Common myeloid progenitor, CD34-positive (primary cell): ENCODE measurements around the gene INSIG1.

Experiments used
- CTCF ChIA-PET: fragments of 350-600 bp; sonication (Branson Sonifier 250); formaldehyde crosslinking; loops from one replicate; lab custom pipeline; 2021; ENCODE audit warnings: antibody characterized with exemption; lab: Charles Lee
- POLR2A ChIA-PET: fragments of 350-600 bp; sonication (Branson Sonifier 250); formaldehyde crosslinking; loops from one replicate; lab custom pipeline; 2021; ENCODE audit warnings: antibody characterized with exemption; lab: Charles Lee
- DNase-seq, 3 donors: peaks; one replicate each; pipeline versions ENCODE4 v3.0.0 to v3.0.0-alpha.2; 2013
- H3K27ac ChIP-seq, 2 experiments: 1 replicate in 1 of 2; 2 replicates in 1 of 2; pipeline ENCODE4 v1.7.0; 2013; ENCODE audit warnings: inconsistent platforms in 2 of 2, low read length in 2 of 2, mild to moderate bottlenecking in 2 of 2, low read depth in 1 of 2, moderate library complexity in 1 of 2; ENCODE audit not compliant: severe bottlenecking in 2 of 2, insufficient read depth in 1 of 2, poor library complexity in 1 of 2
- H3K27me3 ChIP-seq, 5 experiments: replicated peaks in 2 of 5; 1 replicate in 3 of 5; 2 replicates in 2 of 5; pipeline versions ENCODE4 v1.6.1 to v1.7.0; 2013; ENCODE audit warnings: low read length in 4 of 5, mild to moderate bottlenecking in 2 of 5, moderate library complexity in 2 of 5, inconsistent platforms in 1 of 5; ENCODE audit not compliant: insufficient read depth in 5 of 5, control insufficient read depth in 4 of 5
- H3K36me3 ChIP-seq, 4 experiments: 1 replicate in 2 of 4; 2 replicates in 2 of 4; pipeline versions ENCODE4 v1.6.1 to v1.7.0; 2013; ENCODE audit warnings: low read length in 3 of 4, control low read depth in 1 of 4, mild to moderate bottlenecking in 1 of 4; ENCODE audit not compliant: control insufficient read depth in 4 of 4, insufficient read depth in 4 of 4
- H3K4me1 ChIP-seq, 4 experiments: 1 replicate in 3 of 4; 2 replicates in 1 of 4; pipeline versions ENCODE4 v1.6.1 to v1.7.1; 2013; ENCODE audit warnings: low read length in 3 of 4, mild to moderate bottlenecking in 3 of 4, control low read depth in 1 of 4, inconsistent platforms in 1 of 4, moderate library complexity in 1 of 4; ENCODE audit not compliant: control insufficient read depth in 4 of 4, insufficient read depth in 4 of 4; ENCODE audit errors: control extremely low read depth in 1 of 4
- H3K4me3 ChIP-seq, 7 experiments: 1 replicate in 4 of 7; 2 replicates in 3 of 7; pipeline versions ENCODE4 v1.5.1 to v1.7.0; 2013; ENCODE audit warnings: mild to moderate bottlenecking in 7 of 7, low read length in 6 of 7, moderate library complexity in 6 of 7, inconsistent platforms in 2 of 7, low read depth in 2 of 7, control low read depth in 1 of 7; ENCODE audit not compliant: insufficient read depth in 4 of 7, control insufficient read depth in 1 of 7; ENCODE audit errors: extremely low read depth in 1 of 7
- H3K9me3 ChIP-seq, 5 experiments: 1 replicate in 4 of 5; 2 replicates in 1 of 5; pipeline versions ENCODE4 v1.6.1 to v1.7.1; 2013; ENCODE audit warnings: low read length in 4 of 5, mild to moderate bottlenecking in 2 of 5, inconsistent platforms in 1 of 5, low read depth in 1 of 5, moderate library complexity in 1 of 5; ENCODE audit not compliant: control insufficient read depth in 4 of 5, insufficient read depth in 2 of 5; ENCODE audit errors: control extremely low read depth in 1 of 5
- WGBS: methylation state at CpG from one replicate; pipeline ENCODE4 v1.1.5; 2013; ENCODE audit not compliant: insufficient coverage; 5-methylcytosine and 5-hydroxymethylcytosine counted together

The INSIG1 gene

DNA sequence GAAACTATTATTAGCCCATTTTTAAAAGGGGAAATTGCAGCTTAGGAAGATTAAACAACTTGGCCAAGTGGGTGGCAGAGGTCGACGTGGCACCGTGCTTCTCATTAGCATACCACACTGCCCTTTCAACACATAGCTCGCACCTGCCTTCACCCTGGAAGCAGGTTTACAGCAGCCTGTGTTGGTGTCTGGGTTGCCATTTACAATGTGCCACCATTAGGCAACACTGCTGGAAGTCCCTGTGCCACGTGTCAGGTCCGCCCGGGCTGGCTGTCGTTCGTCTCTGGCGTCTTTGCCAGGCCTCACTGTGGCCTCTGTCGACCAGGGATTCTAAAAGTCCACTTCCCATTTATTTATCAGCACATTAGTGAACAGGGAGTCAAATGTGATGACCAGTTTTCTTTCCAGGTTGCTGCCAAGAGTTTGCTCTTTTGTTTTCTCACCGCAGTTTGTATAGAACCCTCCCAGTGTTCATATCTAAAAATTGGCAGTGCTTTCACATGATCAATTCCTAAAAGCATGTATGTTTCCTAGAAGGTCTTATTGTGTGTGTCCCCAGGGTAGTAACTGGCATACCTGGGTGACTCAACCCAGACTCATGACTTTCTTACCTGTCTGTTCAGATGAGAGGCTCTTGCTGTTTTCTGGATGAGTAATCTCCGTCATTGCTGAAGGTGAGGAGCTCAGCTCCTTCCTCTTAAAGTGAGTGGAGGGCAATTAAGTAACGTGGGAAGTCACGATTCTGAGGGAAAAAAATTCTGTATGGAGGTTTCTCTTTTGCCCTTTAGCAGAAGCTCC lies 9.2 kb downstream of the INSIG1 start:
- ChIA-PET CTCF (interaction anchor here (0.9 to 3.0 kb wide), 3 partner anchors 10 to 38 kb away, joined by 3 to 10 read pairs (median 4); no protein-coding TSS in a partner anchor), POLR2A (interaction anchor here (1.6 kb wide), 1 partner anchor 8 kb away, joined by 4 read pairs; no protein-coding TSS in a partner anchor)
- 95% methylated on average over 13 of the region's 15 CpGs for WGBS
- H3K4me1 ChIP-seq = peaks cover 0 to 10% (median 5%) of the 10 kb centered on the region in 4 experiments
- H3K27me3 ChIP-seq = no peaks in the 10 kb centered on the region
- no peak for DNase-seq
- no peaks in the 10 kb centered on the region for H3K9me3 ChIP-seq
- no peak overlapping the region for H3K4me3 ChIP-seq
- no peak overlapping the region for H3K27ac ChIP-seq
- peaks cover 29 to 84% (median 62%) of the 10 kb centered on the region in 4 experiments for H3K36me3 ChIP-seq

DNA sequence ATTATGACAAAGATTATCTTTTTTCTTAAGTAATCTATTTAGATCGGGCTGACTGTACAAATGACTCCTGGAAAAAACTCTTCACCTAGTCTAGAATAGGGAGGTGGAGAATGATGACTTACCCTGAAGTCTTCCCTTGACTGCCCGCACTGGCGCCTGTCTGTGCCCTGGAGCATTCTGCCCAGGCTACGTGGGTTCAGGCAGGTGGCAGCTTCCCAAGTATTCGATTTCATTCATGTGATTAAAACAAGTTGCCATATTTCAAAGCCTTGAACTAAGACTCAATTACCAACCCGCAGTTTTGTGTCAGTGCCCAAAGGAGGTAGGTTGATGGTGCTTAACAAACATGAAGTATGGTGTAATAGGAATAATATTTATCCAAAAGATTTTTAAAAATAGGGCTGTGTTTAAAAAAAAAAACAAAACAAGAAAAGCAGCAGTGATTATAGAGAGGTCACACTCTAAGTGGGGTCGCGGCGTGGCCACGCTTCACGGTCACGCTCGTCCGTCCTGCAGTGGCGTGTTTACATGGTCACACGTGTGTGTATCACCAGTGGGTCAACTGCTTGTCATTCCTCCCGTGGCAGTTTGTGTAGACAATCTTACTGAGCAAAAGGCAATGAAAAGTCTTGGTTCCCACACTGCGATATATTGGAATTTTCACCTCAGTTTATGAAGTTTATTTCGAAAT lies 10.8 kb downstream of the INSIG1 start:
- H3K36me3 ChIP-seq = peaks cover 18 to 71% (median 54%) of the 10 kb centered on the region in 4 experiments
- POLR2A ChIA-PET = interaction anchor here (1.6 kb wide), 1 partner anchor 9 kb away, joined by 4 read pairs; no protein-coding TSS in a partner anchor

DNA sequence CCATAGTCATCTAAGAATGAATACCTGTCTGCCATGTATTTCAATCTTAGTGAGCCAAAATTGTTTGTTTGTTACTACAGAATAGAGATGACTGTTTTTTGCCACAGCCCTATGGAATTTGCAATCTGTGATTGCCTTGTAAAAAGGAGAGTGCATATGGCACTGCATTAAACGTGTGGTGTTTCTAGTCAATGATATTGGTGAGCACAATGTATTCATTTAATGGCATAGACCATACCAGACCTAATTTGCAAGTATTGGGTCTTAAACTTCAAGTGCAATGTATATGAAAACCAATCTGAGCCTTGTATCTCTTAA lies 11.3 kb downstream of the INSIG1 start:
- DNase-seq = no peak
- H3K9me3 ChIP-seq = no peaks in the 10 kb centered on the region
- no peaks in the 10 kb centered on the region for H3K27me3 ChIP-seq
- no peak overlapping the region for H3K27ac ChIP-seq
- no peak overlapping the region for H3K4me3 ChIP-seq
- no CpG with 5 or more reads among the region's 1 CpG for WGBS
- peaks cover 0 to 8% (median under 1%) of the 10 kb centered on the region in 4 experiments for H3K4me1 ChIP-seq
- CTCF ChIA-PET = no interaction called here
- POLR2A ChIA-PET = no interaction called here
- H3K36me3 ChIP-seq = peaks cover 15 to 66% (median 51%) of the 10 kb centered on the region in 4 experiments

More for the DNA sequence above, 10.8 kb downstream of the INSIG1 start:
- Histone ChIP-seq H3K27me3 (no peaks in the 10 kb centered on the region), H3K27ac (no peak overlapping the region), H3K4me3 (no peak overlapping the region), H3K9me3 (no peaks in the 10 kb centered on the region), H3K4me1 (peaks cover 0 to 8% (median under 1%) of the 10 kb centered on the region in 4 experiments)
- WGBS = 98% methylated on average over 17 of the region's 19 CpGs
- CTCF ChIA-PET = no interaction called here
- no peak for DNase-seq

DNA sequence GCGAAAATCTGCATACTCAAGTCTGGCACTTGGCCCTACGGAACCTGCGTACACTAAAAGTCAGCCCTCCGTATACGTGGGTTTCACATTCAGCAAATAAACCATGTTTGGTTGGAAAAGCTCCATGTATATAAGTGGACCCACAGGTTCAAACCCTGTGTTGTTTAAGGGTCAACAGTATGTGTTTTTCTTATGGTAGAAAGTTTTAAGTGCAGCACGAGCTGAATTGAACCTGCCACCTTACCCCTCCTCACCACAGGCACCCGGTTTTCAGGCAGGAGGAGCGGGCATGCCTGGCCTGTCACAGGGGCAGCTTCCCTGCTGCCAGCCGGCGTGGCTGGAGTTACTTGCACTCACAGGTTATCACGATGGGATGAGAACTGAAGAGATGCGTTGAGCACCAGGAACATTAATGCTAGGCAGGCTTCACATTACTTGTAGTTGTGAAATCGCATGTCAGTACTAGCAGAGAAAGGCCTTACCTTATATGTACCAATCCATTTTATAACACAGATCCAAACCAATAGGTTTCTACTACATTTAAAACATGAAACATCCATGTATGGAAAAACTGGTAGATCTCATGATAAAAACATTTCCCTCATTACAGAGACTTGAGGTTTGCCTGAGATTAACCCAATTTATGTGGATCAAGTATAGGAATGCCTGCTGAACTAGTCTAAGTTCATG lies 12.9 kb downstream of the INSIG1 start:
- Histone ChIP-seq H3K27ac (no peak overlapping the region), H3K27me3 (no peaks in the 10 kb centered on the region), H3K36me3 (peaks cover 11 to 55% (median 42%) of the 10 kb centered on the region in 4 experiments), H3K4me1 (peaks cover 0 to 2% (median 0%) of the 10 kb centered on the region in 4 experiments), H3K4me3 (no peak overlapping the region), H3K9me3 (no peaks in the 10 kb centered on the region)
- ChIA-PET CTCF (interaction anchor here (1.0 kb wide), 1 partner anchor 9 kb away, joined by 4 read pairs; no protein-coding TSS in a partner anchor), POLR2A (no interaction called here)
- no peak for DNase-seq
- 99% methylated on average over 8 of the region's 13 CpGs for WGBS

DNA sequence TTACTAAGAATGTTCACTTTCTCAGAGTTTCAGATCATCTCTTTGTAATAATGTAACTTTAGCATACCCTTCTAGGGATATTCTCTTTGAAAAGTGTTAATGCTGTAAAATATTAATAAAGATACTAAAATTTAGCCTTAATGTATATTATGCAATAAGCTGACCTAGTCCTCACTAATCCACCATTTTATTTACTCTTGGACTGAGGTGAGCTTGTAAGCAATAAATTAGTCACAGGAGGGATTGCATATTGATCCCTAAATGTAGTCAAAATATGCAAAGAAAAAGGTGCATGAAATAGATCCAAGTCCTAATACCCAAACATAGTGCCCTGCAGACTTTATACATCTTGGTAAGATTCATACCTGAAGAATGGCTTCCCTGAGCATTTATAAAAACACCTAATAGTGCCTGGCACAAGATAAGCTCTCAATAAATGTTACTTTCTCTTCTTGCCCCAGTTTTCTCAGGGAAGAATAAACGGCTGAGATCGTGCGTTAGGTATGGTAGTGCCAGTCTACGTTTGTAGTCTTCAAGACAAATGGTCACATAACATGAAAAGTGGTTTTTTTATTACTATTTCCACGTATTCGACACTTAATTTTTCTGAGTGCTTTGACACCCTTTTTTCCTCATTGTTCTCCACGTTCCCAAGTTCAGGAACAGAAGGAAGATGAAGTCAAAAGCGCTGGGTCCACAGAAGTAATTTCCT lies 14.3 kb downstream of the INSIG1 start:
- ChIA-PET CTCF (interaction anchor here (1.0 kb wide), 1 partner anchor 15 kb away, joined by 3 read pairs; no protein-coding TSS in a partner anchor), POLR2A (no interaction called here)
- WGBS = 88% methylated on average over 7 of the region's 8 CpGs

DNA sequence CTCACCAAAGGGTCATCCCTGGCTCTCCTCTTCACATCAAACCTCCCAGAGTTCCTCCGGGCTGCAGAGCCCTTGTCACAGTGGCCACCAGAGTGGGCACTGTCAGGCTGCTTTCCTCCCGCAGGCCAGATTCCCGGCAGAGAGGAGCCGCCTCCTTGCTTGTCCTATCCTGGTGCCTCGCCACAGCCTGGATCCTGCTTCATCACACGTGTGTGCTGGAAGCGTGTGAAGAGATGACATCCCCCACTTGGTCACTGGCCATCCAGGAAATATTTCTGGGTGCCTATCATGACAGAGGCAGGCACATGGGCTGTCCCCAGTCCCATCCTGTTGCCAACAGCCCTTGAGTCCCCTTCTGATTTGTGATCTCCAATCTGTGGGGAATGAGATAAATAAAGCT lies 15.0 kb downstream of the INSIG1 start:
- no peak overlapping the region for H3K27ac ChIP-seq
- CTCF ChIA-PET = interaction anchor here (1.0 kb wide), 1 partner anchor 15 kb away, joined by 3 read pairs; no protein-coding TSS in a partner anchor
- 84% methylated on average over 4 of the region's 7 CpGs for WGBS

More for the DNA sequence above, 14.3 kb downstream of the INSIG1 start:
- DNase-seq = no peak
- Histone ChIP-seq H3K4me3 (no peak overlapping the region), H3K36me3 (peaks cover 10 to 41% (median 30%) of the 10 kb centered on the region in 4 experiments), H3K27ac (no peak overlapping the region), H3K4me1 (no peaks in the 10 kb centered on the region), H3K9me3 (no peaks in the 10 kb centered on the region), H3K27me3 (no peaks in the 10 kb centered on the region)

More for the DNA sequence above, 15.0 kb downstream of the INSIG1 start:
- H3K9me3 ChIP-seq = no peaks in the 10 kb centered on the region
- DNase-seq = no peak
- H3K27me3 ChIP-seq = no peaks in the 10 kb centered on the region
- no peak overlapping the region for H3K4me3 ChIP-seq
- H3K36me3 ChIP-seq = peaks cover 8 to 34% (median 24%) of the 10 kb centered on the region in 4 experiments
- no peaks in the 10 kb centered on the region for H3K4me1 ChIP-seq
- POLR2A ChIA-PET = no interaction called here
